GM12878 (cell line): ENCODE measurements around the gene TSPAN10. TPM values are rescaled to one million over a fixed set of nuclear protein-coding genes. Genes with fewer than 3 reads are reported as not detected.

Experiments used
- CBX5 ChIP-seq: sonication (generic); IDR thresholded peaks from 2 replicates; pipeline ENCODE4 v1.6.1; 2016; ENCODE audit warnings: low read depth, moderate library complexity, mild to moderate bottlenecking, inconsistent platforms
- ELK1 ChIP-seq: IDR thresholded peaks from 2 replicates; pipeline ENCODE4 v1.6.1; 2012; ENCODE audit warnings: low read depth, low read length, improper control_type of control experiment
- GABPA ChIP-seq: IDR thresholded peaks from 2 replicates; pipeline ENCODE4 v1.6.1; 2014; ENCODE audit warnings: antibody characterized with exemption, low read depth, mild to moderate bottlenecking, inconsistent platforms
- HDAC6 ChIP-seq: fragments of 200-600 bp; sonication (generic); IDR thresholded peaks from one replicate; pipeline ENCODE4 v1.8.0; 2017; ENCODE audit warnings: antibody characterized with exemption; ENCODE audit not compliant: unreplicated experiment
- NKRF ChIP-seq: fragments of 450-650 bp; conservative IDR thresholded peaks from 2 replicates; pipeline ENCODE4 v1.6.1; 2017; ENCODE audit warnings: mild to moderate bottlenecking, moderate library complexity
- POLR2AphosphoS5 ChIP-seq: IDR thresholded peaks from 2 replicates; pipeline ENCODE4 v1.6.1; 2011; ENCODE audit warnings: mild to moderate bottlenecking, low read length, inconsistent platforms
- RELA ChIP-seq: fragments of 450-650 bp; IDR thresholded peaks from 2 replicates; pipeline ENCODE4 v1.8.0; 2014; ENCODE audit warnings: borderline replicate concordance; ENCODE audit not compliant: partially characterized antibody
- SKIL ChIP-seq: fragments of 450-650 bp; IDR thresholded peaks from 2 replicates; pipeline ENCODE4 v1.6.1; 2017; ENCODE audit warnings: mild to moderate bottlenecking, low read depth, inconsistent platforms; ENCODE audit not compliant: poor library complexity, severe bottlenecking
- ZBTB4 ChIP-seq: fragments of 450-650 bp; formaldehyde crosslinking; IDR thresholded peaks from 2 replicates; pipeline ENCODE4 v1.4.0; 2022; ENCODE audit warnings: mild to moderate bottlenecking, moderate library complexity
- polyA plus RNA-seq, 11 experiments: library from polyadenylated mRNA; depleted of rRNA in 4 of 11; unstranded in 6 of 11; stranded (reverse) in 5 of 11; fragments of >200 nt; fragmentation: Nextera tagmentation in 4 of 11; fragmentation: Illumina TruSeq in 1 of 11; extraction: Ambion mirVana in 4 of 11; extraction: Trizol in 1 of 11; gene quantifications; 1 replicate in 1 of 11; 2 replicates in 10 of 11; pipeline versions ENCODE4 v1.2.1 to v1.2.3, GENCODE V29; 2011 to 2016; ENCODE audit warnings: inconsistent platforms in 2 of 11, missing spikeins in 2 of 11, low read depth in 1 of 11
- total RNA-seq, 4 experiments: library from RNA; depleted of rRNA in 3 of 4; stranded (reverse); fragments of >200 nt in 3 of 4; fragmentation: Illumina TruSeq in 1 of 4; extraction: Trizol in 1 of 4; gene quantifications; 2 replicates each; pipeline versions ENCODE4 v1.2.1 to v1.2.3, GENCODE V29; 2013 to 2021

The TSPAN10 gene
- total and polyA plus RNA-seq, 10 of the 15 experiments (the other 5 are each of a cell fraction or from before 2014, with no cell fraction given): 0.13 to 0.82 (median 0.43) TPM

GRCh38 chr17:81656835-81657234 lies 19.8 kb downstream of the TSPAN10 start (continued):
- TF ChIP-seq ZBTB4 (no peak), SKIL (no peak), RELA (no peak), NKRF (no peak), CBX5 (no peak), ELK1 (no peak), HDAC6 (no peak), GABPA (no peak), POLR2AphosphoS5 (no peak)
